Stimulated activated CD4-positive, alpha-beta T cell treated with anti-CD3 and anti-CD28 coated beads, Interleukin-2, amount 100 ng/mL, for 48 hours (primary cell): Measurements from ENCODE around the gene KCNIP3.
"Not testable (repeated sequence)": the region's sequence is repeated elsewhere in the genome, so short reads cannot be mapped to it uniquely, and the experiment has no call there.

Experiments used
- DNase-seq, 2 donors: peaks; one replicate each; pipeline ENCODE4 v3.0.0-alpha.2; 2020

Gene KCNIP3

GRCh38 chr2:95348609-95349567 is 51.7 kb downstream of the KCNIP3 start:
- DNase-seq, result no peak

- no peak for DNase-seq
Measured at GRCh38 chr2:95349568-95350322, 52.6 kb downstream of the KCNIP3 start.

- no peak for DNase-seq
Measured at GRCh38 chr2:95350368-95350767, 53.2 kb downstream of the KCNIP3 start.

GRCh38 chr2:95350774-95351597 is 53.8 kb downstream of the KCNIP3 start:
- no peak for DNase-seq

- DNase-seq, result no peak
Measured at GRCh38 chr2:95351598-95351915, 54.4 kb downstream of the KCNIP3 start.

GRCh38 chr2:95352310-95353054 is 55.3 kb downstream of the KCNIP3 start:
- no peak for DNase-seq

GRCh38 chr2:95353055-95353575 is 56.0 kb downstream of the KCNIP3 start:
- DNase-seq, result no peak

GRCh38 chr2:95353613-95354468 is 56.7 kb downstream of the KCNIP3 start:
- no peak for DNase-seq

- DNase-seq, result no peak
Measured at GRCh38 chr2:95354469-95354901, 57.3 kb downstream of the KCNIP3 start.

- DNase-seq, result no peak
Measured at GRCh38 chr2:95354925-95355324, 57.8 kb downstream of the KCNIP3 start.

- not testable (repeated sequence) for DNase-seq
Measured at GRCh38 chr2:95355486-95355885, 58.3 kb downstream of the KCNIP3 start.

GRCh38 chr2:95356821-95357700 is 59.9 kb downstream of the KCNIP3 start:
- no peak for DNase-seq

- no peak for DNase-seq
Measured at GRCh38 chr2:95357717-95358280, 60.7 kb downstream of the KCNIP3 start.

- DNase-seq, result no peak
Measured at GRCh38 chr2:95359031-95359430, 61.9 kb downstream of the KCNIP3 start.

- no peak for DNase-seq
Measured at GRCh38 chr2:95359501-95359930, 62.4 kb downstream of the KCNIP3 start.

GRCh38 chr2:95361216-95361980 is 64.3 kb downstream of the KCNIP3 start:
- DNase-seq, result no peak

GRCh38 chr2:95362486-95362885 is 65.3 kb downstream of the KCNIP3 start:
- no peak for DNase-seq

GRCh38 chr2:95366514-95366913 is 69.4 kb downstream of the KCNIP3 start:
- DNase-seq, result no peak
